ENCODE results near the gene MORF4L2. TPM values are rescaled to one million over a fixed set of nuclear protein-coding genes. Genes with fewer than 3 reads are reported as not detected.

MORF4L2 gene
- total and polyA plus RNA-seq, 2 of the 8 experiments (the other 6 are each of a cell fraction or from before 2014, with no cell fraction given) = 235 to 373 TPM

GRCh38 chrX:103647630-103648029, 38.9 kb downstream of the MORF4L2 start:
- H3K14ac ChIP-seq (ENCODE audit: insufficient read length) = no peak overlapping the region
- 73% methylated on average over 1 of the region's 1 CpG; no CpG with 5 or more reads in 1 of the 2 experiments for WGBS, 2 experiments (ENCODE audit: extremely low coverage in 1 of 2, insufficient coverage in 1 of 2, insufficient read length in 1 of 2, insufficient replicate concordance in 2 of 2, low coverage in 1 of 2, low lambda C conversion rate in 2 of 2, missing lambda C conversion rate in 1 of 2)
- H2AK5ac ChIP-seq (ENCODE audit: low read depth, low read length) = no peak overlapping the region
- no peak overlapping the region for H2BK12ac ChIP-seq (ENCODE audit: low read depth, low read length)
- no peak overlapping the region for H4K8ac ChIP-seq (ENCODE audit: extremely low read depth, insufficient read depth, low read length)
- no peak overlapping the region for H2BK15ac ChIP-seq (ENCODE audit: low read length)
- no peak overlapping the region for H3K4me3 ChIP-seq (ENCODE audit: extremely low read depth in 1 of 4, insufficient read depth in 2 of 4, low read depth in 3 of 4, low read length in 4 of 4)
- POLR2A ChIA-PET (ENCODE audit: partially characterized antibody) = no interaction called here
- DNase-seq (ENCODE audit: low read depth in 1 of 2, low spot score in 2 of 2) (no peak), FAIRE-seq (peak; percentile 13)
- CTCF ChIA-PET (ENCODE audit: partially characterized antibody) = interaction anchor here (1.4 kb wide), 1 partner anchor 63 kb away, joined by 3 read pairs; the partner anchor contains the start of gene TMEM31
- H2BK20ac ChIP-seq (ENCODE audit: low read length) = no peak overlapping the region
- no peak overlapping the region for H3K4me2 ChIP-seq (ENCODE audit: insufficient read depth in 1 of 2, low read depth in 2 of 2, low read length in 2 of 2)
- H3K4me1 ChIP-seq (replicated peaks in 1 of 4; ENCODE audit: control insufficient read depth in 3 of 4, insufficient read depth in 4 of 4, low read length in 3 of 4) = no peaks in the 10 kb centered on the region
- no peak overlapping the region for H3K27ac ChIP-seq (ENCODE audit: low read depth, low read length)
- H3K9ac ChIP-seq (replicated peaks in 1 of 4; ENCODE audit: extremely low read depth in 1 of 4, low read depth in 3 of 4, low read length in 3 of 4) = no peak overlapping the region
- H2BK120ac ChIP-seq (replicated peaks; ENCODE audit: low read depth, low read length) = no peak overlapping the region
- no peaks in the 10 kb centered on the region for H3K79me1 ChIP-seq (ENCODE audit: low read depth, low read length)
- no peak overlapping the region for H2BK5ac ChIP-seq (ENCODE audit: low read depth, low read length)
- no peak overlapping the region for H3K4ac ChIP-seq (replicated peaks; ENCODE audit: insufficient read length, low read depth, low read length)
- H3K36me3 ChIP-seq (ENCODE audit: control insufficient read depth in 2 of 4, insufficient read depth in 4 of 4, low read length in 3 of 4) = no peaks in the 10 kb centered on the region
- no peaks in the 10 kb centered on the region for H3K9me3 ChIP-seq (ENCODE audit: insufficient read depth in 2 of 2, low read depth in 1 of 2, low read length in 1 of 2)
- H4K91ac ChIP-seq (replicated peaks; ENCODE audit: insufficient read length, low read length) = no peak overlapping the region
- H3K56ac ChIP-seq (replicated peaks; ENCODE audit: insufficient read length, low read depth, low read length) = no peak overlapping the region
- no peaks in the 10 kb centered on the region for H3K27me3 ChIP-seq (replicated peaks in 1 of 4; ENCODE audit: control insufficient read depth in 3 of 4, extremely low read depth in 1 of 4, insufficient read depth in 3 of 4, low read length in 3 of 4)
- H3K79me2 ChIP-seq (ENCODE audit: control insufficient read depth in 1 of 2, insufficient read depth in 2 of 2, low read length in 2 of 2) = no peaks in the 10 kb centered on the region
- no peak overlapping the region for H3K18ac ChIP-seq (ENCODE audit: extremely low read depth, low read length)
- no peak overlapping the region for H3K23ac ChIP-seq (ENCODE audit: insufficient read length)
- no peak overlapping the region for H2AFZ ChIP-seq (ENCODE audit: low read length)
- H3K23me2 ChIP-seq (ENCODE audit: low read depth, low read length) = no peaks in the 10 kb centered on the region
- no peak overlapping the region for H4K5ac ChIP-seq (ENCODE audit: insufficient read length, low read depth, low read length)
- no peaks in the 10 kb centered on the region for H4K20me1 ChIP-seq (replicated peaks in 1 of 2; ENCODE audit: control insufficient read depth in 1 of 2, insufficient read depth in 2 of 2, low read length in 2 of 2)
- TF ChIP-seq NANOG (IDR thresholded peaks at IDR 0.05; ENCODE audit: insufficient read depth, low read depth, low read length, poor library complexity, severe bottlenecking) (no peak), SAP30 (IDR thresholded peaks at IDR 0.05; ENCODE audit: insufficient read depth, insufficient replicate concordance, low read length) (no peak), ATF3 (IDR thresholded peaks at IDR 0.05; ENCODE audit: insufficient read depth, low read depth, low read length) (no peak)
